Kidney glomerular epithelial cell (primary cell): Measurements from ENCODE around the gene IGFL4.

Experiments
- DNase-seq: peaks from one replicate; lab custom pipeline; 2025; lab: John Stamatoyannopoulos, UW

Gene IGFL4

GRCh38 chr19:45994456-45994997 lies 46.3 kb downstream of the IGFL4 start:
- no peak for DNase-seq

GRCh38 chr19:45990113-45990728 lies 50.6 kb downstream of the IGFL4 start:
- no peak for DNase-seq
